Activated naive CD8-positive, alpha-beta T cell treated with anti-CD3 and anti-CD28 coated beads for 36 hours (primary cell): ENCODE results near the gene AGBL3. TPM values are rescaled to one million over a fixed set of nuclear protein-coding genes. Genes with fewer than 3 reads are reported as not detected.

ENCODE experiments used
- DNase-seq: peaks from one replicate; pipeline ENCODE4 v3.0.0; 2021
- H3K27ac Mint-ChIP-seq: one replicate; pipeline ENCODE4 v1.8.0; 2022; ENCODE audit warnings: mild to moderate bottlenecking, moderate library complexity, mixed read lengths
- H3K27me3 Mint-ChIP-seq: one replicate; pipeline ENCODE4 v1.8.0; 2022; ENCODE audit warnings: mild to moderate bottlenecking, mixed read lengths
- H3K36me3 Mint-ChIP-seq: one replicate; pipeline ENCODE4 v1.8.0; 2021; ENCODE audit warnings: mild to moderate bottlenecking, mixed read lengths
- H3K4me1 Mint-ChIP-seq: one replicate; pipeline ENCODE4 v1.8.0; 2021; ENCODE audit warnings: mixed read lengths
- H3K4me3 Mint-ChIP-seq: one replicate; pipeline ENCODE4 v1.8.0; 2022; ENCODE audit warnings: mild to moderate bottlenecking, moderate library complexity, mixed read lengths
- H3K9me3 Mint-ChIP-seq: one replicate; pipeline ENCODE4 v1.8.0; 2022; ENCODE audit warnings: mixed read lengths
- total RNA-seq, 2 experiments: library from RNA; stranded (reverse); gene quantifications; one replicate each; pipeline ENCODE4 v1.2.3, GENCODE V29; 2021

AGBL3 gene
- total RNA-seq, 2 experiments from 2014 or later = 2.2 to 3.6 TPM

DNA sequence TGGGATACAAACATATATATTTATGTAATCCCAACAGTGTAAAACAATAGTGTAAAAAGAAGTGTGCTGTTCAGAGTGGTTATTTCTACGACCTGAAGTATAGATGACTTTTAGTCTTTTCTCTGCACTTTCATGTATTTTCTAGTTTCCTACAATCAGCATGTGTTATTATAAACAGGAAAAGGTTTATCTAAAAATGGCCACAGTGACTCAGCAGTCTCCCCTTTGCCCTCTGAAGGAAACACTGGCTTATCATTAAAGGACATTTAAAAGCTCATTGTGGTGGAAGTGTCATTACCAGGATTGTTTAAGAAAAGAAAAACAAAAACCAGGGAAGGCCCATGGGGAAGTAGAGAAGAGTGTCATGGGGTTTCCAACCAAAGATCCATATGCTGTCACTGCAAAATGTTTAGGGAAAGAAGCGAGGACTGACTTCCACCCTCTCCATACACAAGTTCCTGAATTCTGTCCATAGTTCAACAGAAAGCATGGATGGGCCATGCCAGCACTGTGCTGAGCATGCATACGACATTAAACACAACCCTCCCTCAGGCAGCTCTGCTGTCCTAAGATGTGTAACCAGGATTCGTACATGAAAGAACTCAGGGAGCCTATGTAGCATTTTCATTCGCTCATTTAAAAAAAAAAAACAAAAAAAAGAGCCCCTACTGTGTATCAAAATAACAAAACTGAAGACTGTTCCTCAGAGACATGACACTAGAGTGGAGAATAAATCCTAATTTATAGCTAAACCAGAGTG, 174.0 kb downstream of the AGBL3 start:
- no peaks in the 10 kb centered on the region for H3K27me3 Mint-ChIP-seq
- peaks cover 35% of the 10 kb centered on the region for H3K4me1 Mint-ChIP-seq
- H3K4me3 Mint-ChIP-seq = no peak overlapping the region
- H3K27ac Mint-ChIP-seq = peak overlapping the region; percentile 85
- no peak for DNase-seq
- peaks cover 38% of the 10 kb centered on the region for H3K9me3 Mint-ChIP-seq
- H3K36me3 Mint-ChIP-seq = peaks cover 88% of the 10 kb centered on the region

- Mint-ChIP-seq H3K27ac (peak overlapping the region; percentile 85), H3K9me3 (peaks cover 32% of the 10 kb centered on the region), H3K4me3 (no peak overlapping the region), H3K4me1 (peaks cover 41% of the 10 kb centered on the region), H3K27me3 (no peaks in the 10 kb centered on the region), H3K36me3 (peaks cover 88% of the 10 kb centered on the region)
- DNase-seq = no peak
These were observed 174.7 kb downstream of the AGBL3 start for GRCh38 chr7:135160858-135161653.

DNA sequence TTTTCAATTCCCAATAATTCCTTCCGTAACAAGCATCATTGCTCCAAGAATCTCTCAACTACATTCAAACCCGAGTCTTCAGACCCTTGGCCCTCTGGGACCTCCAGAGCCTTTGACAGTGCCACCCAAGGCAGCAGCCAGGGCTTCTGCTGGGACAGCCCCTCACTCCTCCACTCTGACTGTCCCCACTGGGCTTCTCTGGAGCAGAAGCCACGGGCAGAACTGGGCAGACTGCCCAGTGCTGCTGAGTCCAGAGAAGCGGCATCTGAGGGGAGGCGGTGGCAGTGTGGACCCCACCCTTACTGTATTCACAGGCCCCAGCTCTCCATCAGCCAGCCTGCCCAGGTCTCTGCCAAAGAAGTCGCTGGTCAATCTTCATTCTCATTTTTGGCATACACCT, 175.4 kb downstream of the AGBL3 start:
- Mint-ChIP-seq H3K27me3 (no peaks in the 10 kb centered on the region), H3K27ac (peak overlapping the region; percentile 85), H3K4me1 (peaks cover 44% of the 10 kb centered on the region), H3K9me3 (peaks cover 26% of the 10 kb centered on the region), H3K36me3 (peaks cover 88% of the 10 kb centered on the region), H3K4me3 (no peak overlapping the region)
- no peak for DNase-seq

GRCh38 chr7:135162382-135163001, 176.2 kb downstream of the AGBL3 start:
- Mint-ChIP-seq H3K27me3 (no peaks in the 10 kb centered on the region), H3K4me1 (peaks cover 52% of the 10 kb centered on the region), H3K36me3 (peaks cover 86% of the 10 kb centered on the region), H3K4me3 (no peak overlapping the region), H3K27ac (peak overlapping the region; percentile 85), H3K9me3 (peaks cover 21% of the 10 kb centered on the region)
- DNase-seq = no peak

DNA sequence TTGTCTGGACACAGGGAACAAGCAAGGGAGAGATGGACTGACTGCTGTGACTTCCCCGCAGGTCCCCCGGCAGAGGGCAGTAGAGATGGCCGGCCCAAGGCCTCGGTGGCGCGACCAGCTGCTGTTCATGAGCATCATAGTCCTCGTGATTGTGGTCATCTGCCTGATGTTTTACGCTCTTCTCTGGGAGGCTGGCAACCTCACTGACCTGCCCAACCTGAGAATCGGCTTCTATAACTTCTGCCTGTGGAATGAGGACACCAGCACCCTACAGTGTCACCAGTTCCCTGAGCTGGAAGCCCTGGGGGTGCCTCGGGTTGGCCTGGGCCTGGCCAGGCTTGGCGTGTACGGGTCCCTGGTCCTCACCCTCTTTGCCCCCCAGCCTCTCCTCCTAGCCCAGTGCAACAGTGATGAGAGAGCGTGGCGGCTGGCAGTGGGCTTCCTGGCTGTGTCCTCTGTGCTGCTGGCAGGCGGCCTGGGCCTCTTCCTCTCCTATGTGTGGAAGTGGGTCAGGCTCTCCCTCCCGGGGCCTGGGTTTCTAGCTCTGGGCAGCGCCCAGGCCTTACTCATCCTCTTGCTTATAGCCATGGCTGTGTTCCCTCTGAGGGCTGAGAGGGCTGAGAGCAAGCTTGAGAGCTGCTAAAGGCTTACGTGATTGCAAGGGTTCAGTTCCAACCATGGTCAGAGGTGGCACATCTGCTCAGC, 178.2 kb downstream of the AGBL3 start:
- Mint-ChIP-seq H3K27me3 (no peaks in the 10 kb centered on the region), H3K4me3 (no peak overlapping the region), H3K4me1 (peaks cover 63% of the 10 kb centered on the region), H3K27ac (peak overlapping the region; percentile 42), H3K36me3 (peaks cover 88% of the 10 kb centered on the region), H3K9me3 (peaks cover 21% of the 10 kb centered on the region)
- no peak for DNase-seq

DNA sequence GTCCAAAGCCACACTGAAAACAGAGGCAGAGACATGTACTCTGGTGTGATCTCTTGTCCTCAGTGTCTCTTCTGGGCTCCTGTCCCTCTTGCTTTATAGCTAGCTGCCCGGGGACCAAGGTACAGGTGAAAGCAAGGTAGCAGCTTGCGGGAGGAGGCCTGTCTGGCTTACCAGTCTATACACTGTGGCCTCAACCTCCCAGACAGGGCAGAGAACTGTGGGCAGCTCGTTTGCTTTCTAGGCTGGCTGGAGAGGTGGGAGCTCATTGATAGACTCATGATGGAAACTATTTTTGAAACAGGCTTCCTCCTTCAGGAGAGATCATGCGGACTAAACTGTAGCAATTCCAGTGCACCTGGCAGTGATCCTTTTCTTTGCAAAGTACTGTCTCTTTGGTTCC, 179.6 kb downstream of the AGBL3 start:
- Mint-ChIP-seq H3K36me3 (peaks cover 83% of the 10 kb centered on the region), H3K4me3 (no peak overlapping the region), H3K4me1 (peaks cover 55% of the 10 kb centered on the region), H3K9me3 (peaks cover 17% of the 10 kb centered on the region), H3K27ac (peak overlapping the region; percentile 45), H3K27me3 (no peaks in the 10 kb centered on the region)
- DNase-seq = no peak

DNA sequence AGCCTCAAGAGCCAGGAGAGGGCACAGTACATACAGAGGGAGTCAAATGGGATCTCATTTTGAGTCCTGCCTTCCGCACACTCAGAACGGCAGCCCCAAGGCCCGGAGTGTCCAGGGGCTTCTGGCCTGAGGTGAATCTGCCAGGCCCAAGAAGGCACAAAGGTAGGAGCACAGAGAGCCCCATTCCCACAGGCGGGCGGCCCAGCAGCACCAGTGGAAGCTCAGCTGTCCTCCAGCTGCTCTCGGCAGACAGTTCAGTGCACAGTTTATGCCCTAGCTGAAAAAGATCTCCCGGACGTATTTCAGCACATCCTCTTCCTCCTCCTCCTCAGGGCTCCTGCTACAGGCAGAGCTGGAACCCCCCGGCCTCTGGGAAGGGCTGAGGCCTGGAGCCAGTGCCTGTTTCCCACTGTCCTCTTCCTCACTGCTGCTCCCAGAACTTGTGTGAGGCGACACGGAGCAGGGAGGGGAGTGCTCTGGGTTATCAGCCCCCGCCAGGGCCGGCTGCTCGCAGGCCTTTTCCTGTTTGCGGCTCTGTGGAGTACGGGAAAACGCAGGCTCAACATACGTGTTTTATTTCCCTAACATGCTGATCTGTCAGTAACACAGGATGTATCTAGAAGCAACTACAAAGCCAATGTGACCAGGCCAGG, 180.2 kb downstream of the AGBL3 start:
- Mint-ChIP-seq H3K4me1 (peaks cover 52% of the 10 kb centered on the region), H3K9me3 (peaks cover 15% of the 10 kb centered on the region), H3K27me3 (no peaks in the 10 kb centered on the region), H3K36me3 (peaks cover 77% of the 10 kb centered on the region), H3K4me3 (peak overlapping the region; percentile 6), H3K27ac (peak overlapping the region; percentile 74)
- DNase-seq = no peak

DNA sequence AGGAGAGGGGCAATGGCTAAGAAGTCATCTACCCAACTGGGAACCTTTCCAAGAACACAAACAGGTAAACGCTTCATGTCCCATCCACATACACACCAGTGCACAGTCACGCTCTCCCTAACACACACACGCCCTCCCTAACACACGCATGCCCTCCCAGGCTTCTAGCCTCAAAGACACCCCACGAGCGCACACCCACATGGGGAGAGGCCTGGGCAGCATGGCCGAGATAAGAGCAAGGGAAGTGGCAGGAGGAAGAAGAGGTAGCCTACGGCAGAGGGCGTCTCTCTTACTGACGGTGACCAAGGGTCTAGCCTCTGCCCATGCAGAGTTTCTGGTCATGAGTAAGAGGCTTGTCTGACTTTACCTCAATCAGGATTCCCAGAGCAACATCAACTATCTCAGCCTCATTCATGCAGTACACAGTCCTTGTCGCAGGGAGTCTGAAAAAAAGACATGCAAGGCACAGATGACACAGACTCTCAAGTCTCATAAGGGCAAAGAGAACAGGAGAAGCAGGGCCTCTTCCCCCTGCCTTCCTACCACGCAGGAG, 181.1 kb downstream of the AGBL3 start:
- Mint-ChIP-seq H3K4me1 (peaks cover 53% of the 10 kb centered on the region), H3K4me3 (peak overlapping the region; percentile 47), H3K27ac (peak overlapping the region; percentile 81), H3K27me3 (no peaks in the 10 kb centered on the region), H3K9me3 (peaks cover 7% of the 10 kb centered on the region), H3K36me3 (peaks cover 71% of the 10 kb centered on the region)
- DNase-seq = no peak

GRCh38 chr7:135168001-135168400, 181.7 kb downstream of the AGBL3 start:
- H3K36me3 Mint-ChIP-seq = peaks cover 65% of the 10 kb centered on the region
- H3K9me3 Mint-ChIP-seq = peaks cover 4% of the 10 kb centered on the region
- H3K27me3 Mint-ChIP-seq = no peaks in the 10 kb centered on the region
- H3K4me3 Mint-ChIP-seq = peak overlapping the region; percentile 93
- peaks cover 53% of the 10 kb centered on the region for H3K4me1 Mint-ChIP-seq
- peak overlapping the region; percentile 94 for H3K27ac Mint-ChIP-seq
- no peak for DNase-seq

DNA sequence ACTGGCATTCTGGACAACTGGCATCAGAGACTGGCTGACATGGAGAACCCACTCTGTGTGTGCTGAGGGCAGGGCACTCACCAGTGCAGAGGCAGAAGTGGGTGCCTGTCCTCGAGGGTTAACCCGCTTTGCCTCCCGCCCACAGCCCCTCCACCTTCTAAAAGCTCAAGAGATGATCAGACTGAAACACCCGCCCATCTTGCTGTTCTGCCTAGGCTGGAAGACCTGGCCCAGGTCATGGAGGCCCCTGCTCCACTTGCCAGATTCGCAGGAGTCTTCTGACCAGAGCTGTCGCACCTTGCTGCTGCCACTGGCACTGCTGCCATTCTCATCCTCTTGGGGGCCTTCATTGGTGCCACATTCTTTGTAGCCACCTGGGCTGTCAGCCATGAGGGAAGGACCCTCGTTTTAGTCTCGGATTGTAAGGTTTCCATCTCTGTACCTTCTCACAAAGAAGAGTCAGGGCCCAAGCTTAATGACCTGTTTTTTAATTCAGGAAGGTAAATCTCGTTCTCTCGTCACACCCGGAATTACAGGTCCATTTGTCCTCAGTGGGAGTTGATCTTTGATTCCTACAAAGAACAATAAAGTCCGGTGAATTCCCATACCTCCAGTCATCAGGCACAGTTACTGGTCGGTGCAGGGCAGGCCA, 182.3 kb downstream of the AGBL3 start:
- peak overlapping the region; percentile 93 for H3K4me3 Mint-ChIP-seq
- H3K9me3 Mint-ChIP-seq = peaks cover 4% of the 10 kb centered on the region
- peaks cover 64% of the 10 kb centered on the region for H3K36me3 Mint-ChIP-seq
- no peaks in the 10 kb centered on the region for H3K27me3 Mint-ChIP-seq
- H3K4me1 Mint-ChIP-seq = peaks cover 53% of the 10 kb centered on the region
- no peak for DNase-seq
- H3K27ac Mint-ChIP-seq = peak overlapping the region; percentile 94

DNA sequence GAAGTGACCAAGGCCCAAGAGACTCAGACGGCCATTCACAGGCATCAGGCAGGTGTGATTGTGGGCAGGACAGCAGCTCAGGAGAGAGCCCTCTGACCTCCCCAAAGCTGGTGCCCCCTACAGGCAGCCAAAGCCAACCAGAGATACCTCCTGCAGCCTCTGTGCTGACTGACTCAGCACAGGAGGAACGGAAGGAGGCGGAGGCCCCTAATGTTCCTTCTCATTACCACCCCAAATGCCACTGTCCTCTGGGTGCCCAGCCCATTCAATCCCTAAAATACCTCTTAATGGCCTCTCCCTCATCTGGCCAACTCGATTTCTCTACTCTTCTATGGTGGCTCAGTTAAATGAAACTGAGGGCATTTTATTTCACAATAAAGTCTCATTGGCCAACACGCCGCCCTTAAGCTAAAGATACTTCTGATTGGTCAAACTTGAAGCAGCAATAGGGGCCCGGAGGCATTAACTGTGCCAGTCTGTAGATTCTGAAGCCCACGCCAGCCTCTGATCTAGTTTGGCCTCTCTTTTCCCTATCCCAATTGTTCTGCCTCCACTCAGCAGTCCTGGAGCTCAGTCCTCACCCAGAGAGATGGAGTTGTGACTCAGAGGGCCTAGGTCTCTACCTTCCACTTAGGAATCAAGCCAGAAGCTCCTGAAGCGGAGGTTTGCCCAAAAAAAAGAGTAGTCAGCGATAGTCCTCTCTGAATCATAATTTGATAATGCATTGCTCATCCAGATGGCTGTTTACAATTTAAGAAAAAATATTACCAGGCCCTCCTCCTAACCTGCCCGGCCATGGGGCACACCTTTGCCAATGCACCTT, 183.0 kb downstream of the AGBL3 start:
- Mint-ChIP-seq H3K4me1 (peaks cover 48% of the 10 kb centered on the region), H3K27me3 (no peaks in the 10 kb centered on the region), H3K27ac (peak overlapping the region; percentile 94), H3K4me3 (peak overlapping the region; percentile 93), H3K36me3 (peaks cover 57% of the 10 kb centered on the region), H3K9me3 (no peaks in the 10 kb centered on the region)
- peak; percentile 71 for DNase-seq

- Mint-ChIP-seq H3K9me3 (no peaks in the 10 kb centered on the region), H3K27ac (peak overlapping the region; percentile 94), H3K4me1 (peaks cover 48% of the 10 kb centered on the region), H3K36me3 (peaks cover 53% of the 10 kb centered on the region), H3K4me3 (peak overlapping the region; percentile 93), H3K27me3 (no peaks in the 10 kb centered on the region)
- DNase-seq = no peak
These were observed 183.6 kb downstream of the AGBL3 start for GRCh38 chr7:135169964-135170273.

GRCh38 chr7:135170274-135170997, 184.1 kb downstream of the AGBL3 start, which contains the start of gene CYREN:
TSS of gene CYREN (minus strand) at chr7:135170707. CDS start at chr7:135168922, 1,785 bp downstream.
- DNase-seq = peak; percentile 95
- Mint-ChIP-seq H3K27ac (peak within 1 kb of the TSS; percentile 97), H3K36me3 (peaks cover 48% of the 10 kb centered on the region), H3K27me3 (no peaks in the 10 kb centered on the region), H3K9me3 (no peaks in the 10 kb centered on the region), H3K4me1 (peaks cover 48% of the 10 kb centered on the region), H3K4me3 (peak within 1 kb of the TSS; percentile 93)
